OCI-LY7 (cell line): Measurements from ENCODE around the gene NF1. TPM values are rescaled to one million over a fixed set of nuclear protein-coding genes. Genes with fewer than 3 reads are reported as not detected.
"Not testable (repeated sequence)": the region's sequence is repeated elsewhere in the genome, so short reads cannot be mapped to it uniquely, and the experiment has no call there.

ENCODE experiments used
- BruUV-seq: library from RNA; stranded (reverse); fragments of 400-500 nt; replicated peaks from 2 replicates; lab custom pipeline; 2021; lab: Mats Ljungman, UMichigan
- CTCF ChIA-PET: fragments of 300-600 bp; sonication (Branson Sonifier 250); formaldehyde crosslinking; loops from one replicate; lab custom pipeline; 2022; ENCODE audit warnings: antibody characterized with exemption; ENCODE audit not compliant: unreplicated experiment; lab: Charles Lee
- POLR2A ChIA-PET: fragments of 300-600 bp; sonication (Branson Sonifier 250); formaldehyde crosslinking; loops from one replicate; lab custom pipeline; 2022; ENCODE audit warnings: antibody characterized with exemption; lab: Charles Lee
- DNase-seq: peaks from one replicate; pipeline ENCODE4 v3.0.0-alpha.2; 2015; ENCODE audit warnings: low spot score
- H2AFZ ChIP-seq: fragments of 200-600 bp; sonication (generic), shearing (Covaris generic); 2 replicates; pipeline ENCODE4 v1.6.1; 2014; ENCODE audit warnings: mild to moderate bottlenecking, antibody characterized with exemption, low read length, moderate library complexity
- H3K27ac ChIP-seq: fragments of 200-600 bp; sonication (generic); 2 replicates; pipeline ENCODE4 v1.5.1; 2014; ENCODE audit warnings: mixed run types, low read depth, mild to moderate bottlenecking, moderate library complexity, low read length, inconsistent platforms; ENCODE audit not compliant: poor library complexity, severe bottlenecking
- H3K36me3 ChIP-seq: fragments of 200-600 bp; sonication (generic); 2 replicates; pipeline ENCODE4 v1.6.1; 2014; ENCODE audit warnings: mild to moderate bottlenecking, antibody characterized with exemption, low read length, moderate library complexity, mixed read lengths; ENCODE audit not compliant: insufficient read depth
- H3K4me1 ChIP-seq: fragments of 200-600 bp; sonication (generic); 2 replicates; pipeline ENCODE4 v1.5.1; 2014; ENCODE audit warnings: mild to moderate bottlenecking, low read length; ENCODE audit not compliant: insufficient read depth, poor library complexity, severe bottlenecking
- H3K4me2 ChIP-seq: fragments of 200-600 bp; sonication (generic); 2 replicates; pipeline ENCODE4 v1.6.1; 2014; ENCODE audit warnings: mild to moderate bottlenecking, low read length
- H3K4me3 ChIP-seq: fragments of 200-600 bp; sonication (generic); 2 replicates; pipeline ENCODE4 v1.5.1; 2014; ENCODE audit warnings: mild to moderate bottlenecking, low read depth, low read length; ENCODE audit not compliant: poor library complexity, severe bottlenecking
- H3K79me2 ChIP-seq: fragments of 200-600 bp; sonication (generic); 2 replicates; pipeline ENCODE4 v1.6.1; 2016; ENCODE audit warnings: low read depth, mild to moderate bottlenecking, low read length, moderate library complexity, mixed read lengths; ENCODE audit not compliant: insufficient read depth
- H3K9me2 ChIP-seq: fragments of 200-600 bp; sonication (generic); 2 replicates; pipeline ENCODE4 v1.6.1; 2016; ENCODE audit warnings: mild to moderate bottlenecking, low read length, mixed read lengths; ENCODE audit not compliant: insufficient read depth
- H3K9me3 ChIP-seq: fragments of 200-600 bp; sonication (generic); 2 replicates; pipeline ENCODE4 v1.6.1; 2014; ENCODE audit warnings: mild to moderate bottlenecking, mixed run types, low read length, mixed read lengths
- H4K20me1 ChIP-seq: fragments of 200-600 bp; sonication (generic); 2 replicates; pipeline ENCODE4 v1.6.1; 2014; ENCODE audit warnings: mild to moderate bottlenecking, antibody characterized with exemption, low read length, moderate library complexity, mixed read lengths; ENCODE audit not compliant: insufficient read depth
- EZH2phosphoT487 ChIP-seq: fragments of 200-600 bp; sonication (generic); IDR thresholded peaks from 2 replicates; pipeline ENCODE4 v1.6.1; 2018; ENCODE audit warnings: low read depth, borderline replicate concordance, mild to moderate bottlenecking, mixed run types, antibody characterized with exemption, low read length, moderate library complexity, mixed read lengths
- intact Hi-C: fragments of 100-400 bp; cut with micrococcal nuclease; formaldehyde crosslinking; loops from one replicate; pipeline ENCODE4 v1.10.0; 2022; ENCODE audit not compliant: unreplicated experiment
- total RNA-seq, 2 experiments: library from RNA; depleted of rRNA in 1 of 2; stranded (reverse); fragments of >200 nt in 1 of 2; shearing (Covaris generic) in 1 of 2; gene quantifications; 2 replicates each; pipeline ENCODE4 v1.2.3, GENCODE V29; 2014 to 2022
- TF ChIP-seq, protein P1 (sequence below): fragments of 200-600 bp; sonication (generic); conservative IDR thresholded peaks from 2 replicates; pipeline ENCODE4 v1.5.1; 2014; ENCODE audit warnings: mild to moderate bottlenecking, antibody characterized with exemption, low read length, moderate library complexity, mixed read lengths

The NF1 gene
- total RNA-seq, 2 experiments from 2014 or later = 38.7 to 64.8 TPM

- POLR2A ChIA-PET = no interaction called here
- H3K4me3 ChIP-seq = no peak overlapping the region
These were observed 16.4 kb downstream of the NF1 start for GRCh38 chr17:31111183-31111582.

DNA sequence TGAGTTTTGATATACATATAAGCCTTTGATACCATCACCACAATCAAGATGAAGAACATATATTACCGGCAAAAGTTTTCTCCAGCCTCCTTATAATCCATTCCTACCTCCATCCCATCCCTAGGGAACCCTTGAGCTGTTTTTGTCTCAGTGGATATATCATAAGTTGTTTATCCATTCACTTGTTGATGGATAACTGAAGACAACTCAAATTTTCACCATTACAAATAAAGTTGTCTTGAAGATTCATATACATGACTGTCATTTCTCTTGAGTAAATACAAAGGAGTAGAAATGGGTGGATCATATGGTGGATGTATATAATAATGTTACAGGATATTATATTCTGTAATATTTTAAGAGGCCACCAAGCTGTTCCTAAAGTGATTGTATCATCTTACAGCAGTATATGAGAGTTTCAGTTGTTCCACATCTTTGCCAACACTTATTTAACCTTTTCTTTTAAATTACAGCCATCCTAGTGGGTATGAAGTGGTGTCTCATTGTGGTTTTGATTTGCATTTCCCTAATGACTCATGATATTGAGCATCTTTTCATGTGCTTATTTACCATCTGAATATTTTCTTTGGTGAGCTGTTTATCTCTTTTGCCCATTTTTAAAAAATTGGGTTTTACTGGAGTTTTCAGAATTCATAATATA lies 17.4 kb downstream of the NF1 start:
- DNase-seq = no peak
- no peak overlapping the region for H3K4me2 ChIP-seq
- no peak overlapping the region for H3K27ac ChIP-seq
- TF ChIP-seq, protein P1, sequence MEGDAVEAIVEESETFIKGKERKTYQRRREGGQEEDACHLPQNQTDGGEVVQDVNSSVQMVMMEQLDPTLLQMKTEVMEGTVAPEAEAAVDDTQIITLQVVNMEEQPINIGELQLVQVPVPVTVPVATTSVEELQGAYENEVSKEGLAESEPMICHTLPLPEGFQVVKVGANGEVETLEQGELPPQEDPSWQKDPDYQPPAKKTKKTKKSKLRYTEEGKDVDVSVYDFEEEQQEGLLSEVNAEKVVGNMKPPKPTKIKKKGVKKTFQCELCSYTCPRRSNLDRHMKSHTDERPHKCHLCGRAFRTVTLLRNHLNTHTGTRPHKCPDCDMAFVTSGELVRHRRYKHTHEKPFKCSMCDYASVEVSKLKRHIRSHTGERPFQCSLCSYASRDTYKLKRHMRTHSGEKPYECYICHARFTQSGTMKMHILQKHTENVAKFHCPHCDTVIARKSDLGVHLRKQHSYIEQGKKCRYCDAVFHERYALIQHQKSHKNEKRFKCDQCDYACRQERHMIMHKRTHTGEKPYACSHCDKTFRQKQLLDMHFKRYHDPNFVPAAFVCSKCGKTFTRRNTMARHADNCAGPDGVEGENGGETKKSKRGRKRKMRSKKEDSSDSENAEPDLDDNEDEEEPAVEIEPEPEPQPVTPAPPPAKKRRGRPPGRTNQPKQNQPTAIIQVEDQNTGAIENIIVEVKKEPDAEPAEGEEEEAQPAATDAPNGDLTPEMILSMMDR = no peak
- TF ChIP-seq EZH2phosphoT487 = no peak
- H3K9me2 ChIP-seq = no peaks in the 10 kb centered on the region
- no peak overlapping the region for H3K4me3 ChIP-seq
- no peaks in the 10 kb centered on the region for H3K36me3 ChIP-seq
- H3K79me2 ChIP-seq = no peaks in the 10 kb centered on the region
- BruUV-seq = no TSS peak
- no peak overlapping the region for H2AFZ ChIP-seq
- H4K20me1 ChIP-seq = no peaks in the 10 kb centered on the region
- ChIA-PET POLR2A (no interaction called here), CTCF (no interaction called here)
- intact Hi-C loops = no loop called here
- no peaks in the 10 kb centered on the region for H3K4me1 ChIP-seq
- no peaks in the 10 kb centered on the region for H3K9me3 ChIP-seq

More at GRCh38 chr17:31111183-31111582, 16.4 kb downstream of the NF1 start:
- no peak for DNase-seq
- H3K9me2 ChIP-seq = no peaks in the 10 kb centered on the region
- H3K4me1 ChIP-seq = no peaks in the 10 kb centered on the region
- CTCF ChIA-PET = no interaction called here
- H2AFZ ChIP-seq = no peak overlapping the region
- H3K36me3 ChIP-seq = no peaks in the 10 kb centered on the region
- TF ChIP-seq, protein P1 = no peak
- TF ChIP-seq EZH2phosphoT487 = no peak
- no peak overlapping the region for H3K27ac ChIP-seq
- no peaks in the 10 kb centered on the region for H3K79me2 ChIP-seq
- no peaks in the 10 kb centered on the region for H4K20me1 ChIP-seq
- BruUV-seq = no TSS peak
- H3K4me2 ChIP-seq = no peak overlapping the region
- no peaks in the 10 kb centered on the region for H3K9me3 ChIP-seq
- intact Hi-C loops = no loop called here

DNA sequence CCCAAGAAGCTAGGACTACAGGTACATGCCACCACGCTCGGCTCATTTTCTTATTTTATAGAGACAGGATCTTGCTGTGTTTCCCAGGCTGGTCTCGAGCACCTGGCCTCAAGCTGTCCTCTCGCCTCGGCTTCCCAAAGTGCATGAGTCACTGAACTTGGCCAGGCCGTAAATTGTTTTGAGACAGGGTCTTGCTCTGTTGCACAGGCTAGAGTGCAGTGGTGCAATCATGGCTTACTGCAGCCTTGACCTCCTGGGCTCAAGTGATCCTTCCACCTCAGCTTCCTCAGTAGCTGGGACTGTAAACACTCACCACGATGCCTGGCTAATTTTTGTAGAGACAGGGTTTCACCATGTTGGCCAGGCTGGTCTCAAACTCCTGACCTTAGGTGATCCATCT lies 18.6 kb downstream of the NF1 start:
- H3K4me1 ChIP-seq, H3K4me3 ChIP-seq, H3K4me2 ChIP-seq: not testable (repeated sequence)

More for the DNA sequence above, 18.6 kb downstream of the NF1 start:
- H3K27ac ChIP-seq, BruUV-seq, H3K9me3 ChIP-seq, CTCF ChIA-PET, H3K79me2 ChIP-seq, H3K9me2 ChIP-seq, intact Hi-C loops, H2AFZ ChIP-seq, H3K36me3 ChIP-seq, POLR2A ChIA-PET, H4K20me1 ChIP-seq, DNase-seq: not testable (repeated sequence)
